ENCODE results near the gene GMFB. TPM values are rescaled to one million over a fixed set of nuclear protein-coding genes. Genes with fewer than 3 reads are reported as not detected.

The GMFB gene
- total and polyA plus RNA-seq, 9 of the 15 experiments (the other 6 are each of a cell fraction or from before 2014, with no cell fraction given): 14.0 to 31.7 (median 20.5) TPM

- H3K4me3 ChIP-seq: no peak overlapping the region
- no peak overlapping the region for H3K9ac ChIP-seq (ENCODE audit: insufficient read depth in 1 of 2, low read depth in 2 of 2, low read length in 2 of 2)
- BruUV-seq (replicated peaks): no TSS peak
- no peaks in the 10 kb centered on the region for H3K79me2 ChIP-seq (ENCODE audit: control insufficient read depth, insufficient read depth, low read length)
- POLR2A ChIA-PET: interaction anchor here (1.1 kb wide), 1 partner anchor 26 kb away, joined by 3 read pairs; no protein-coding TSS in a partner anchor
- DNase-seq (ENCODE audit: extremely low read depth in 1 of 4, low spot score in 3 of 4): no peak
- in situ Hi-C loops (cut with MboI) (no loop called here), intact Hi-C loops (cut with micrococcal nuclease) (no loop called here)
- H3K9me3 ChIP-seq (replicated peaks; ENCODE audit: control insufficient read depth, insufficient read depth, low read depth, low read length): peaks cover 1% of the 10 kb centered on the region; the same call in 1 of the 2 replicates
- no peak for ATAC-seq
- no peak for FAIRE-seq
- 22% methylated on average over 5 of the region's 5 CpGs for WGBS (ENCODE audit: insufficient coverage, low coverage, missing lambda C conversion rate)
- H2AFZ ChIP-seq (ENCODE audit: low read depth, low read length): no peak overlapping the region
- H3K36me3 ChIP-seq (ENCODE audit: control insufficient read depth, insufficient read depth, low read length): no peaks in the 10 kb centered on the region
- no peaks in the 10 kb centered on the region for H3K27me3 ChIP-seq (ENCODE audit: control insufficient read depth in 2 of 2, insufficient read depth in 2 of 2, low read length in 2 of 2)
- no peaks in the 10 kb centered on the region for H3K4me1 ChIP-seq (replicated peaks in 1 of 2; ENCODE audit: control insufficient read depth in 2 of 2, insufficient read depth in 2 of 2, low read length in 2 of 2)
- H4K20me1 ChIP-seq (replicated peaks; ENCODE audit: control insufficient read depth, insufficient read depth, low read length): no peaks in the 10 kb centered on the region
- no peak overlapping the region for H3K27ac ChIP-seq (ENCODE audit: extremely low read depth, low read depth, low read length)
- H3K9me1 ChIP-seq (ENCODE audit: control insufficient read depth, insufficient read depth, low read length): no peaks in the 10 kb centered on the region
- H3K4me2 ChIP-seq (ENCODE audit: insufficient read depth, low read length): no peak overlapping the region
- CTCF ChIA-PET (ENCODE audit: low intra/inter-chr PET ratio): no interaction called here
- TF ChIP-seq RAD21 (CRISPR knock-in tag; conservative IDR thresholded peaks at IDR 0.05 in 1 of 2, IDR thresholded peaks at IDR 0.05 in 1 of 2) (no peak), THRA (IDR thresholded peaks at IDR 0.05) (no peak), ZNF695 (CRISPR knock-in tag; IDR thresholded peaks at IDR 0.05) (no peak), PTRF (tag; IDR thresholded peaks at IDR 0.05) (no peak), XRCC3 (IDR thresholded peaks at IDR 0.05) (no peak), PBX2 (CRISPR knock-in tag; IDR thresholded peaks at IDR 0.05; ENCODE audit: low read depth) (no peak), PBX2 (tag; conservative IDR thresholded peaks at IDR 0.05; ENCODE audit: low read depth) (no peak), MXD1 (CRISPR knock-in tag; IDR thresholded peaks at IDR 0.05; ENCODE audit: borderline replicate concordance, poor library complexity, severe bottlenecking) (no peak), LCOR (CRISPR knock-in tag; IDR thresholded peaks at IDR 0.05) (no peak), MLX (CRISPR knock-in tag; conservative IDR thresholded peaks at IDR 0.05) (no peak), SETDB1 (IDR thresholded peaks at IDR 0.05; ENCODE audit: low read length) (no peak), SRSF1 (IDR thresholded peaks at IDR 0.05; ENCODE audit: low read depth, low read length) (no peak), JUNB (CRISPR knock-in tag; conservative IDR thresholded peaks at IDR 0.05) (no peak), CTBP1 (IDR thresholded peaks at IDR 0.05; ENCODE audit: borderline replicate concordance) (no peak), ZSCAN29 (IDR thresholded peaks at IDR 0.05) (no peak), NR3C1 (CRISPR knock-in tag; IDR thresholded peaks at IDR 0.05) (no peak), ZNF324 (CRISPR knock-in tag; IDR thresholded peaks at IDR 0.05) (no peak), MCM5 (IDR thresholded peaks at IDR 0.05; ENCODE audit: low read depth) (no peak), GATAD2A (IDR thresholded peaks at IDR 0.05) (no peak)
These were observed 26.7 kb downstream of the GMFB start for GRCh38 chr14:54462048-54462447.
